Breast epithelium (tissue), 3 donors: Measurements from ENCODE around the gene KLF3.

ENCODE experiments used
- POLR2A ChIP-seq: fragments of 450-650 bp; IDR thresholded peaks from one replicate; pipeline ENCODE4 v1.6.1; 2016; ENCODE audit warnings: antibody characterized with exemption, mild to moderate bottlenecking, moderate library complexity
- POLR2AphosphoS5 ChIP-seq, 3 donors: sonication (generic); formaldehyde crosslinking; IDR thresholded peaks; one replicate each; pipeline ENCODE4 v1.6.1; 2017; ENCODE audit warnings: antibody characterized with exemption in 3 of 3
- TF ChIP-seq, protein P1 (sequence below), 3 donors: fragments of 450-650 bp; IDR thresholded peaks; one replicate each; pipeline ENCODE4 v1.5.1; 2016 to 2017; ENCODE audit warnings: antibody characterized with exemption in 3 of 3, mild to moderate bottlenecking in 3 of 3, moderate library complexity in 3 of 3

DNA sequence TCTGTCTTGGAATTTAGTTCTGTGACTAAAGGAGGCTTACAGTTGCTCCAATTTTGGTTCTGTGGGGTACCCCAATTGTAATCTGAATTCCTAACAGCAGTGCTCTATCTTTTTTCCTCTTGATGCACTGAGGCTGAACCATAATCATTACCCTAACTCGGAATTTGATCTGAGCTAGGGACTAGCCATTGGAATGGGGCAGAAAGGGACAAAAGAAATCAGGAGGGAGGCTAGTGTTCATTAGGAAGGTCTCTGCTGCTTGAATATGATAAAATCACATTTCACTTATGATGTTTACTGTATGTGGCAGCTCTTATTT, 2.7 kb downstream of the KLF3 start:
- TF ChIP-seq, protein P1, sequence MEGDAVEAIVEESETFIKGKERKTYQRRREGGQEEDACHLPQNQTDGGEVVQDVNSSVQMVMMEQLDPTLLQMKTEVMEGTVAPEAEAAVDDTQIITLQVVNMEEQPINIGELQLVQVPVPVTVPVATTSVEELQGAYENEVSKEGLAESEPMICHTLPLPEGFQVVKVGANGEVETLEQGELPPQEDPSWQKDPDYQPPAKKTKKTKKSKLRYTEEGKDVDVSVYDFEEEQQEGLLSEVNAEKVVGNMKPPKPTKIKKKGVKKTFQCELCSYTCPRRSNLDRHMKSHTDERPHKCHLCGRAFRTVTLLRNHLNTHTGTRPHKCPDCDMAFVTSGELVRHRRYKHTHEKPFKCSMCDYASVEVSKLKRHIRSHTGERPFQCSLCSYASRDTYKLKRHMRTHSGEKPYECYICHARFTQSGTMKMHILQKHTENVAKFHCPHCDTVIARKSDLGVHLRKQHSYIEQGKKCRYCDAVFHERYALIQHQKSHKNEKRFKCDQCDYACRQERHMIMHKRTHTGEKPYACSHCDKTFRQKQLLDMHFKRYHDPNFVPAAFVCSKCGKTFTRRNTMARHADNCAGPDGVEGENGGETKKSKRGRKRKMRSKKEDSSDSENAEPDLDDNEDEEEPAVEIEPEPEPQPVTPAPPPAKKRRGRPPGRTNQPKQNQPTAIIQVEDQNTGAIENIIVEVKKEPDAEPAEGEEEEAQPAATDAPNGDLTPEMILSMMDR (IDR thresholded peaks at IDR 0.05), result no peak
- no peak for TF ChIP-seq POLR2A
- TF ChIP-seq POLR2AphosphoS5 (IDR thresholded peaks at IDR 0.05), result no peak
